NCI-H2171 (cell line): ENCODE measurements around the gene ADAMTS6.

Source experiments
- DNase-seq: peaks from one replicate; lab custom pipeline; 2025; lab: John Stamatoyannopoulos, UW

ADAMTS6 gene

DNA sequence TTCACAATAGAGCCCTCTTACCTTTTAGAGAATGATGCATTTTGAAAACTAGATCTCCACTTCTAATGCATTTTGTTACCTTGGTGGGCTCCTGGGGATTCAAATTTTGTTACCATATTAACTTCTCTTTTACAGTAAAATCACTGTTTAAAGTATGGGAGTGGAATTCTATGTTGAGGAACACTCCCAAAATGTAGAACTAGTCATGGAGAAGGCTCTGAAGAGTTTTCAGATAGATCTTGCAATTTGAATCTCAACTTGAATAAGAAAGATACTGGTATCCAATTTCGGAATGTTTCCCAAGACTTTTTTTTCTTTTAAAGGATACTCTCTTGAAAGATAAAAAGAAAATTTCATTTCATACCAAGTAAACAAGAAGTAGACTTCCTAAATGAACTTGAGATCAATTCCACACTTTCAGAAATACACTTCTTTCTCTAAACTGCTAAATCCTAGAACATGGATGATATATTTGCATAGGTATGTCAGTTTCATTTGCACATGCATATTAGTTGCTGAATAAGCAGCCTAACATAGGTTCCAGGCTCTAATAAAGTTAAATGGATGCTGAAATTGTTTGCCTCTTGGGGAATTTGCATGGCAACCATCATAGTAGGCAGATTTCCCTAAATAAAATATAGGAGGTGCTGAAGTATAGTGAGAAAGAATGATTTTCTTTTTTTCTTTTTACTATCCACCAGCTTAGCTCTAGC lies 205.4 kb downstream of the ADAMTS6 start:
- no peak for DNase-seq

DNA sequence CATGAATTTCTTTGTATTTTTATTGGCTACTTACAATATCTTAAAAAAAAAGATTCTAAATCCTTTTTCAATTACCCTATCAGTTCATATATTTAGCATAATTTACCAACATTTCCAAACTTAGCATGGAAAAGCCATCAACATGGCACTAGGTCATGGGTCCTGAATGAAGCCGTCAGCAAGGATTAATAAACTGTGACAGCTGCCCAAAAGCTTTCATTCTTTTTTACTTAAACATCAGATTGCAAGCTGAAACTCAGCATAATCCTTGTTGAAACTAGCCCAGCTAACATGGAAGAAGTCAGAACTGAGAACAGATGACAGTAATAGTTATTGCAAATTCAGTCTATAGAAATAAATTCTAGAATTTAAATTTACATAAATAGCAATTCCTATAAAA lies 209.8 kb downstream of the ADAMTS6 start:
- no peak for DNase-seq

DNA sequence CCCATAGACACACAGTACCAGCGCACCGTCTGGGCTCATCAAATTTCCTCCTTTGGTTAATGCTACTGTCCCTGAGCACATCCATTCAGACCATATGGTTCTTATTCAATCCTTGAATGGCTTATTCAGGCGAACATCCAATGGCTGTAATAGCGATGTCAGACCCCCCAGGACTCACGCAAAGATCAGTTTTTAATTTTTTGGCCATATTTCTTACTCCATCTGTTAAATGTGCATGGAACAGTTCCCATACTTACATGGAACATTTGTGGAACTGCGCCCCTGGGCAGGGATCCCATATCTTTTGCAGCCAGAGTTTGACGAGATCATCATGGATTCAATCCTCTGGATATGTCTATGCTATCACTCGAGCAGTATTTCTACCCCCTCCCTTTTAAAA lies 213.2 kb downstream of the ADAMTS6 start:
- no peak for DNase-seq

DNA sequence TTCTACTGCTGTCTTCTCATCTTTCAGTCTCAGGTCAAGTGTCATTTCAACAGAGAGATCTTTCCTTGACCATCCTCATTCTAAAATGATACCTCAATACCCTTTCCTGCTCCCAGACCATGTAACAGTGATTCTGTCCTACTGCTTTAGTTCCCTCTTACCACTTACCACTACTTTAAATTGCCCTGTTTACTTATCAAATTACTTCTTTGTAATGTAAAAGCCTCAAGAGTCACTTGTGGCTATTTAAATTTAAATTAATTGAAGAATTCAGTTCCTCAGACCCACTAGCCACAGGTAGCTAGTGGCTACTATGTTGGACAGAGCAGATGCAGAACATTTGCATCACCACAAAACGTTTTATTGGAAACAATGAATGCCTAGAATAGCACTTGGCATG lies 217.3 kb downstream of the ADAMTS6 start:
- DNase-seq, result no peak

DNA sequence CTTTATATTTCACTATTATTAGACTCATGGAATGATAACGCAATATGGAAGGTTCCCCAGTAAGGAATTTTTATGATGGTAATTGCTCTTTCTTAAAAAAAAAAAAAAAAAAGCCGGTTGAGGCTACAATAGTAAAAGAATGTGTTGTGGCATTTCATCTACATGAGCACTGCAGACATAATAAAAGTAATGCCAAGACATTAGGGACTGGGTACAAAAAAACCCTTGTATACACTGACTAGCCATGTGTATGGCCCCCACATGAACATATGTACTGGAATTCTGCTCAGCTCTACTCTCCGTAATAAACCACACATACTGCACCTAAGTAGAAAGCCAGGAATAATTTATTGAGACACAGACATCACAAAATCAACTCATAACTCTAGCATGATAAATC lies 218.4 kb downstream of the ADAMTS6 start:
- DNase-seq, result no peak

DNA sequence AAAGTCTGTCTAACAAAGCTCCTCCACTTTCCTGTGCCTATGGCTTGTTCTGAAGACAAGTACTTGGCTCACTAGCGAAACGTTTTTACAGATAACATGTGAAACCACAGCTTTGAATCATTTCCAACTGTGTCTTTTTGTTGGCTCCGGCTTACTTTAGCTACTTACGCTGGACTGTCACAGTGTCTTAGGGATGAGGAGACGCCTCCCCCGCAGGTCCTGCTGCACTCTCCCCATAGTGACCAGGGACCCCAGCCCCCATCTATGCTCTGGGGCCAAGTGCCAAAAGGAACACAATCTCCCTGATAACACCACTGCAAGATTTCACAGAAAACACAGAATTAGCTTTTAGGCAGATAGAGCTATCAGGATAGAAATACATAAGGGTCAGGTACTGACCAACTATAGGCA lies 219.1 kb downstream of the ADAMTS6 start:
- DNase-seq, result no peak

DNA sequence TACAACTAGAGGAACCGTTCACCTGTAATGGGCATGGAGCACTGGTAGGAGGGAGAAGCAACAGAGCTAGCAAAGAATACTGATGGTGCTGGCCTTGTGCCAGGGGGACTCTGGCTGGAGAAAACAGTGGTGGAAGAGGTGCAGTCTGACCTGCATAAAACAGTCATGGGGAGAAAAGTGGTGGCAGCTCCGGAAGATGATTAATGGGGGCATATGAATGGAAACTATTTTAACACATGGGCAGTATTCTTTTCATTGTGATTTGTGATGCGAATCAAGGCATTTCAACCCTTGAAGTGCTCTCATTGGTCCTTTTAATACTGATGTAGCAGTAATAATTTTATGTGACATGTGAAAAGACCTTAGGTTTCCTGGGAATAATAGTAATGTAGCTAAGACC lies 219.6 kb downstream of the ADAMTS6 start:
- no peak for DNase-seq

DNA sequence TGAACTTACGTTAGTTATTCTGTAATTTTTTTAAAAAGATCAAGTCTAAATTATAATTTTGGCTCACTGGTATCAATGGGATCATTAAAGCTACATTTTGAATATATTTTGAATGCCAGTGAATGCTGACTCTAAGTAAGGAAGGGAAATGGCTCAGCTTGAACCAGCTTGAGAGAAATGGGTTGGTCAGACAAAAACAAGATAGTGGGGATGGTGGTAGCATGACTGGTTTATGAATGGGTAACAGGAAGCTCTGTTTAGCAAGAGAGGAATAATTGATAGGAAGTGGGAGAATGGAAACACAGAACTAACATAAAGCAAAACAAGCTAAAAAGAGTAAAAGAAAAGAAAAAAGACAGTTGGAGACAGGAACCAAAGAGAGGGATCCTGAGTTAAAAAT lies 220.2 kb downstream of the ADAMTS6 start:
- no peak for DNase-seq

DNA sequence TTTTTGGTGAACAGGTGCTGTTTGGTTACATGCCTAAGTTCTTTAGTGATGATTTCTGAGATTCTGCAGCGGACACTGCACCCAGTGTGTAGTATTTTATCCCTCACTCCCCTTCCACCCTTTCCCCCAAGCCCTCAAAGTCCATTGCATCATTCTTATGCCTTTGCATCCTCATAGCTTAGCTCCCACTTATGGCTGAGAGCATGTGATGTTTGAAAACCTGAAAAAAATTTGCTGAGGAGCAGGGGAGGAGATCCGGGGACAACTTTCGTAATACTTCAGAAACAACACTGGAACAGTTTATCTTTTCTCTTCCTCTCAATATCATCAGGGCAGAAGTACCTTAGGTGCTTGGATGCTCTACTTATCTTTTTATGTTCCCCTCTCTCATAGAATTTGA lies 226.4 kb downstream of the ADAMTS6 start:
- DNase-seq, result no peak

DNA sequence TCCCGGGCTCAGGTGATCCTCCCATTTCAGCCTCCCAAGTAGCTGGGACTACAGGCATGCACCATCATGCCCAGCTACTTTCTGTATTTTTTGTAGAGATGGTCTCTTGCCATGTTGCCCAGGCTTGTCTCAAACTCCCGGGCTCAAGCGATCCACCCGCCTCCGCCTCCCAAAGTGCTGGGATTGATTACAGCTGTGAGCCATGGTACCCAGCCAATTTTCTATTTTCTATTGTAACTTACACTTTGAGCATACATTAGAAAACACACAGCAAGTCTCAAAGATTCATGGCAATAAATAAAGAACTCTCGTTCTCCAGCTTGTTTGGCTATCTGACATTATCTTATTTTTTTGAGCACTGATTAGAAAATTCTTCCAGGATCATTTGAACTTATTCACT lies 228.7 kb downstream of the ADAMTS6 start:
- DNase-seq, result no peak

DNA sequence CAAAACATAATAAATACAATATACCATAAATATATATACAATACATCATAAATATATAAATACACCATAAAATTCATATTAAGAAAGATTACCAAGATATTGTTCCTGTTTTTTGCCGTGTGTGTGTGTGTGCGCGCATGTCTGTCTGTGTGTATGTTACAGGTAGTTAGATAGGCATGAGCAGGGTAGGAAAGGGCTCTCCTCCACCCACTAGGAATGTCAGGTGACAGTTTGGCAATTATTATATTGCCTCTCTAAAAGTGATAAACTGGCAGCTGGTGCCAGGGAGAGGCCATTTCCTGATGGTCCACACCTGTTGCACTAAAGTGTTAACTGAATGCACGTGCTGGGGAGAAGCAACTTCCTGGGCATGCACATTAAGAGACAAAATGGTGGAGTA lies 232.8 kb downstream of the ADAMTS6 start:
- DNase-seq, result no peak

DNA sequence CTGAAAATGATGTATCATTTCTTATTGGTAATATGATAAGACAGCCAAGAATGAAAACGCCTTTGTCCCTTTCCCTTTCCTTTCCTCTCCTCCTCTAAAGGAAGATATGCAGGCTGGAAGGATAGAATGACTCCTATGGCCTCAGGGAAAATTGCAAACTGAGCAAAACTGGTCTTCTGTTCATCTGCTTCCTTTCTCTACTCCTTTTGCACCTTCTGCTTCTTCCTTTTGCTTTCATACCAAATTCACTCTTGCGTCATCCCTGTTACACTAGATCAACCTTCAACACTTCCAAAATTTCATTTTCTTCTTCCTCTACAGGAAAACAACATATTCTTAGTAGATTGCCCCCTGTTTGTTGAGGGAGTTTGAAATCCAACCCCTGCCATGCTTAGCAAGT lies 234.1 kb downstream of the ADAMTS6 start:
- no peak for DNase-seq

DNA sequence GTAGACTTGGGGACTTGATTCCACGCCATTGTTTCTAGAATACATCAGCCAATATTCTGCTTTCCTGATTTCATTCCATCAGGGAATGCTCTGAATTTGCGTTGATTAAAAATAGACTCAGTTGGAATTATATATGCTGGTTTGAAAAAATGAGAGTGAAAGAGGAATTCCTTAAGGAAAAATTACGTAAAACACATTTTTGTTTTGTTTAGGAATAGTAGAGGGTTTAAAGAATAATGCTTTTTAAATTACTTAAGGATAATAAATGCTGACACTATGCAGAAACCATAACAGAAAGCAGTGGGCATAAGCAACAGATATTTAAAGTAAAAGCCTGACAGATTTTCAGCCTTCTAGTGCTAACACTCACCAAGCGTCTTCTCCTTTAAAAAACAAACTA lies 235.0 kb downstream of the ADAMTS6 start:
- DNase-seq, result no peak

DNA sequence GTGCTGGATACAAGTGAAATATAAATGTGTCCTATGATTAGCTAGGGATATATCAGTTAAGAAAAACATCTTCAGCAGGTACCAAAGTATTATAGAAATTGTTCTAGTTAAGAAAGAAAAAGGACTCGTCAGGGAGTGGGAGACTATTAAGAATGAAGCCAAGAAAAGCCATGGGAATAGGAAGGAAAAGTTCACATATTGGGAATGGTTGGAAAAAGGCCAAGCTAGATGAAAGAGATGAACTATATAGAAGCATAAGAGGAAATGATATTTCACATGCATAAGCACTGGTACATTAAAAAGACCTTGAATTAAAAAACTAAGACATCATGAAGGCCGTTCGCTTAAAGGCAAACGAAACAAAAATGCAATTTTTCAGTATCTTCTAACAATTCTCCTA lies 237.7 kb downstream of the ADAMTS6 start:
- no peak for DNase-seq

DNA sequence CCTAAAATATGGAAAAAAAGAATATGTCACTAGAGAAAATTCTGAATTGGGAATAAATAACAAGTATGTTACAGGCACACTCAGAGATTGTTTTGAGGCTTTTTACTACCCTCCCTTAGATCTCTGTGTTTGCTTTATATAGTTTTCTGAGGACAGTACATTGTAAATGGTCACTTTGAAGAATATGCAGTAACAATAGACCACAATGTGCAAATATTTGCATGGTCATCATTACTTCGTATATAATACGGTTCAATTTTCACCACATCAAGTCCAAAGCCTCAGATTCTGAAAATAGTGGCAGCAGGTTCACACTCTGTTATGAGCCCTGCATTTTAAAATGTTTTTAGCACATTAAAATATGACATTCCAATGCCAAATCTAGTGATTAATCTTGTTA lies 238.6 kb downstream of the ADAMTS6 start:
- no peak for DNase-seq

DNA sequence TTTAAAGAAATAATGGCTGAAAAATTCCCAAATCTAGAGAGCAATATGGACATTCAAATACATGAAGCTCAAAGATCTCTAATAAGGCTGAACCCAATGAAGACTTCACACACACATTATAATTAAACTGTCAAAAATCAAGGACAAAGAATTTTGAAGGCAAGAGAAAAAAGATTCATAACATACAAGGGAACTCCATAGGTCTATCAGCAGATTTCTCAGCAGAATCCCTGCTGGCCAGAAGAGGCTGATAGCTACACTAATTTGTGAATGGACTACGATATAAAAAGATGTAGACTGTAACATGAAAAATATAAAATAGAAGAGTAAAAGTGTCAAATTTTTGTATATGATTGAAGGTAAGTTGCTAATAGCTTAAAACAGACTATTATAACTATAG lies 251.9 kb downstream of the ADAMTS6 start:
- DNase-seq, result no peak

DNA sequence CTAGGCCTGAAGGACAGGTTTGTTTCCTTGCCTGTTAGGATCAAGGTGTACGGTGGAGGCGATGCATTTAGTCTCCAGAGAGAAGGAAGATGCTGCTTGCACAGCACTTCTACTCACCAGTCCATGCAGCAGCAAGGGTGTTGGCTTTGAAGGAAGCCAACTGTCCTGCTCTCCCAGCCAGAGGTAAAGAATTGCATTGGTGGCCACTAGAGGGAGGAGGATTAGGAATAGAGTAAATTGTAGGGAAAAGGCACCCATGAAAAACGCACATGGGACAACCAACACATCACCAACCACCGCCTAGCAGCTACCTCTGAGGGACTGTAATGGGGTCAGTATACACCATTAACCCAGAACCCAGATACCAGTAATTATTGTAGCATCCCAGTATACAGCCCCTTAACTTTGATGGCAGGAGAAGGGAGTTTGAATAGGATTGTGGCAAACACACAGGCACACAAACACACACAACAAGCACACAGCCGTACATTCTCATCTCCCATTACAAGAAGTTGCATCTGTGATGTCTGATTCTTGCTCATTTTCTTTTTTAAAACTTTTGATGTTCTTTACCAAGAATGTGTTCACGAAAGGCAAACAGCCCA lies 267.7 kb downstream of the ADAMTS6 start:
- no peak for DNase-seq

DNA sequence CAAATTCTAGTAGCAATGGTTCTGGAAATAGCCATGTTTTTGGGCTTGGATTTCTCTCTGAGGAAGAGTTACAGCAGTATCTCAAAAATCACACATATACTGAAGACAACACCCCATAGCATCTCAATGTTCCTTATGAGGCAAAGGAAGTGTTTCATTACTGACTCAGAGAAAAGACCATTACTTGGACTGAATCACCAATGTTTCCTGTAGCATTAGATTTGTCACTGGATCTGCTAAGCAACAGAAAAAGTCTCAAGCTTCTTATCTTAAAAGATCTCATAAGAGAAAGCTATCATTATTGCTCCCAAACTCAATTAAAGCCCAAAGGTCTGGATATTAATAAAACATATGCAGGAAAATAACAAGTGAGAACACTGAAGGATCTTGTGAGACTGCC lies 272.4 kb downstream of the ADAMTS6 start:
- no peak for DNase-seq

DNA sequence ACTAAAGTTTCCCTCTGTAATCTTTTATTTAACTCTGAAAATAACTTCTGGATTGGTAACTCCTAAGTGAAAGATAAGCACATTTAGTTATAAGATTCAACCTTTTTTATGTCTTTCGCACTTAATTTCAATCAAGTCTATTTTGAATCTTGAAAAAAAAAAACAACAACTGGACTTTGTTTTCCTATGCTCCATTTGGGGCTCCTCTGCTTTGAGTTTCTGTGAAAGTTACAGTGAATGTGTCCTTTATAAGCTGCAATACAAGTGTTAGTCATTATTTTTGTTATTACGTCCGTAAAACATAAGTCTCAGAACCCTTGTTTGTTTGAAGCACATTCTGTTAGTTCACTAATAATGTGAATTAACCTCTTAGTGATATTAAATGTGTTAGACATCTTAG lies 276.8 kb downstream of the ADAMTS6 start:
- DNase-seq, result no peak

DNA sequence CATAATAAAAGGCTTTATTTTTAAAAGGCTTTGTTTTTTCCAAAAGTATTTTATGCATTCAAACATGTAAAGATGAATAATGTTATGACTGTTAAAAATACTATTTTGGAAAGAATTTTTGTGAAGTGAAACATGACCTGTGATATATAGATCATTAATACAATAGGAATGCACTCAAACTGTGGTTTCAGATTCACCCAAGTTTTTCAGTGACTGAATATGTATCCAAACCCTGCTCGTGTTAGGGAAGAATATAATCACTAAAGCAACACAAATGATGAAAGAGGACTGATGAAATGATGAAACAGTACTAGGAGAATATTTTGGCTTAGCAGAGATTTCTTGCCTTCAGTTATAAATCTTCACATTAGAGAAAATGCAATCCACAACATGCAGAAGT lies 278.0 kb downstream of the ADAMTS6 start:
- DNase-seq, result no peak

DNA sequence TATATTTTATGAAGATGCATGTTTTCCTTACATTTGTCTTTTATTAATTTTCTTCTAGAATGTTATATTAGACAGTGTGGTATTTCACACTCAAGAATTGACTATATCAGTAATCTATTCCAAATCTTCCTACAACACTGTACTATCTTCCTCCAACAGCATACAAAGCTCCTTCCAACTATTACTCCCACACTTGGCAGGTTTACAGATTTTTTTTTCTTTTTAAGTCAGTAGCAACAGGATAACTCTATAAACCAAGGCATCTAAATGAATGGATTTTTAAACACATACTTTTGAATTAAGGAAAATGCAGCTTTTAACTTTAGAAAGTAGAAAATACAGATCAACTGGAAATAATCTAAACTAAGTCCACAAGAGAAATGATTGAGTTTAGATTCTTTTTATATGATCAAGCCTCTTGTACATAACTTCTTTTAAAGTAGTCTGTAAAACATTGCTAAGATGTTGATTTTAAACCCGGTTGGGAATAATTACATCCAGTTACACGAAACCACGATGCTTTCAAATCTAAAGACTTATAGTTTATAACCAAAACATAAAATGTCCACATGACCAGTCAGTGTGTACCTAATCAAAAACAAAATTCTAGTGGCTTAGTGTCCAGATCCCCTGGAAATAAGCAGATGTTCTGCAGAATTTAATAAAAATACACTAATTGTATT lies 281.6 kb downstream of the ADAMTS6 start:
- DNase-seq, result no peak

DNA sequence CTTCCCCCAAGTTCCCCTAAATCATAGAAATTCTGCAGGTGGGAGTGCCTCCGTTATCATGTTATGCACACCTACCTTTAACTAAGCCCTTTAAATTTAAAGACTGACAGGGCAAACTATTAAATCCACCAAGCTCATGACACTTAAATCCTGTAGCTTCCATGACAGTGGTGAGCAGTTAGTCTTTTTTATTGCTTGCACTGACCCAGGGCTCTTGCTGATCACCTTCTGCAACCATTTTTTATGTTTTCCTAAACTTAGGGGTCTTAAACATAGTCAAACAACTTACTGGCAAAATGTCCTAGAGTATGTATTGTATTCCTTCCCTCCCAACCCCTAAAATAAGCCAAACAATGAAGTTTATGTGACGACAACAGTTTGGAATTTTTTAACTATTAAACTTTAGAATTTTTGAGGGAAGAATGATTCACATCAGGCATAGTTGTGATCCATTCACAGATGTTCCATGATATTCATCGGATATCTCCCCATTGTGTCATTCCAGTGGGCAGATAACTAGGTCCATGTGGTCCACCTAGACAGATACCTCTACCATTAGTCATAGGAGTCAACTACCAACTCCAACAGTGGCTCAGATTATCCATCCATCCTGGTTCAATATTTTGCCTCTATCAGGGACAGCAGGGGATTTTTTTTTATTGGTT lies 283.1 kb downstream of the ADAMTS6 start:
- DNase-seq, result no peak
